Measurements from ENCODE around the gene TMTC3.
"Not testable (repeated sequence)": the region's sequence is repeated elsewhere in the genome, so short reads cannot be mapped to it uniquely, and the experiment has no call there.

Gene TMTC3

DNA sequence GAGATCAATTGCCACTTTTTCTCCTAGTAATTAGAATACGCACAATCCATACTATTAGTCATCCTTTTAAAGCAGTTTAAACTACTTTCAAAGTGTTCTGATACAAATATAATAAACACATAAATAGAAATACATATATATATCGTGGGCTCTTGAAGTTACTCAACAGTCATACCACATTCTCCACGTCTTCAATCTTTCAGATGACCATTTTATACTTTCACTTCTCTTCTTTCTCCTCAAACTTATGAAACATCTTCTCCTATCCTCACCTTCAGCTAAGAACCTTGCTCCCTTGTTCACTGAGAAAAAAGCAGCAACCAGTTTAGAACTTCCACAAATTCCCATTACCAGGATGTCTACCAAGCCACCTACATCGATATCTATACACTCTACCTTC is 19.4 kb upstream of the TMTC3 start:
- no peak for DNase-seq (ENCODE audit: low read depth)
- H3K4me3 ChIP-seq (ENCODE audit: low read depth, low read length) = no peak overlapping the region
- no peak for TF ChIP-seq CTCF (conservative IDR thresholded peaks at IDR 0.05; ENCODE audit: low read depth, low read length)

DNA sequence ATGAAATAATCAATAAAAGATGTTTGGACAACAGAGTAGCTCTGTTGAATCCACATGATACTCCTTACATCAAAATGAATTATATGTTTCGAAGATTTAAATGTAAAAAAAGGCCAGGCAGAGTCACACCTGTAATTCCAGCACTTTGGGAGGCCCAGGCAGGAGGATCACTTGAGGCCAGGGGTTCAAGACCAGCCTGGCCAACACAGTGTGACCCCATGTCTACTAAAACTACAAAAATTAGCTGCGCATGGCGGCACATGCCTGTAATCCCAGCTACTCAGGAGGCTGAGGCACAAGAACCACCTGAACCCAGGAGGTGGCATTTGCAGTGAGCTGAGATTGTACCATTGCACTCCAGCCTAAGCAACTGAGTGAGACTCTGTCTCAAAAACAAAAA is 15.0 kb upstream of the TMTC3 start:
- no peak overlapping the region for H3K4me3 ChIP-seq (ENCODE audit: low read depth, low read length)
- no peak for TF ChIP-seq CTCF (conservative IDR thresholded peaks at IDR 0.05; ENCODE audit: low read depth, low read length)
- DNase-seq (ENCODE audit: low read depth) = no peak

DNA sequence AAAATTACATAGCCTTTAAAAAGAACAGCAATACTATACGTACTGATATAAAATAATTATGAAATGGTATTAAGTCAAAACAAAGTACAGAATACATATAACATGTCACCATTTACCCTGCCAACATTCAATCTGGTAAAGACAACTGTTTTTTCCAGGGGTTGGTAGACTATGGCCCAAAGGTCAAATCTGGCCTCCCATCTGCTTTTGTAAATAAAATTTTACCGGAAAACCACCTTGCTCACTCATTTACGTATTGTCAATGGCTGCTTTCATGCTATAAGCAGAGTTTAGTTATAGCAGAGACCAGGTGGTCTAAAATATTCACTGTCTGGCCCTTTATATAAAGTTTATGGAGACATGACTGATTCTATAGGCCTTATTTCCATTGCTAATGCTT is 14.3 kb upstream of the TMTC3 start:
- no peak for TF ChIP-seq CTCF (conservative IDR thresholded peaks at IDR 0.05; ENCODE audit: low read depth, low read length)
- no peak overlapping the region for H3K4me3 ChIP-seq (ENCODE audit: low read depth, low read length)
- DNase-seq (ENCODE audit: low read depth) = no peak

GRCh38 chr12:88132392-88132791 is 9.7 kb upstream of the TMTC3 start:
- TF ChIP-seq CTCF (conservative IDR thresholded peaks at IDR 0.05; ENCODE audit: low read depth, low read length) = no peak
- no peak for DNase-seq (ENCODE audit: low read depth)

DNA sequence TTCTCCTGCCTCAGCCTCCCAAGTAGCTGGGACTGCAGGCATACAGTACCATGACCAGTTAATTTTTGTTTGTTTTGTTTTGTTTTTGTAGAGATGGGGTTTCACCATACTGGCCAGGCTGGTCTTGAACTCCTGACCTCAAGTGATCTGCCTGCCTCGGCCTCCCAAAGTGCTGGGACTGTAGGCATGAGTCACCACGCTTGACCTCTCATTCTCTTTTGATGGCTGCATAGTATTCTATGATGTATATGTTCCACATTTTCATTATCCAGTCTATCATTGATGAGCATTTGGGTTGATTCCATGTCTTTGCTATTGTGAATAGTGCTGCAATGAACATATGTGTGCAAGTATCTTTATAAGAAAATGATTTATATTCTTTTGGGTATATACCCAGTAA is 8.9 kb upstream of the TMTC3 start:
- H3K4me3 ChIP-seq (ENCODE audit: low read depth, low read length); DNase-seq (ENCODE audit: low read depth): not testable (repeated sequence)

More at GRCh38 chr12:88132392-88132791, 9.7 kb upstream of the TMTC3 start:
- no peak overlapping the region for H3K4me3 ChIP-seq (ENCODE audit: low read depth, low read length)

- not testable (repeated sequence) for H3K4me3 ChIP-seq (ENCODE audit: low read depth, low read length); DNase-seq (ENCODE audit: low read depth)
Observed at GRCh38 chr12:88139711-88140110, 2.4 kb upstream of the TMTC3 start.

DNA sequence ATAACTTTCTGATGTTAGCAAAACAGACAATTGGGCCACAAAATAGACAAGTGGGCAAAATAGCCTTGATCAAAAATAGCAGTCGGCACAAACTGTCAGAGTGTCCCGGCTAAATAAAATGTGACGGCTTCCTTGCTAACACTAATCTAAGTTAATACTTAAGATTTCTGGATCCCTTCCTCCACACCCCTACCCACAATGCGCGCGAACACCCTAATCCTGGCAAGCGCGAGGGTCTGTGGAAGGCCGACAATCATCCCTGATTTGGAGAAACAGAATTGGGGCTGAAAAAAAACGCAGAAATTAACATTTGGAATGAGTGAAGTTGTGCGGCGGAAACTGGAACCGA is 708 bp upstream of the TMTC3 start:
- no peak for TF ChIP-seq CTCF (conservative IDR thresholded peaks at IDR 0.05; ENCODE audit: low read depth, low read length)
- H3K4me3 ChIP-seq (ENCODE audit: low read depth, low read length) = peak overlapping the region; percentile 89
- no peak for DNase-seq (ENCODE audit: low read depth)

DNA sequence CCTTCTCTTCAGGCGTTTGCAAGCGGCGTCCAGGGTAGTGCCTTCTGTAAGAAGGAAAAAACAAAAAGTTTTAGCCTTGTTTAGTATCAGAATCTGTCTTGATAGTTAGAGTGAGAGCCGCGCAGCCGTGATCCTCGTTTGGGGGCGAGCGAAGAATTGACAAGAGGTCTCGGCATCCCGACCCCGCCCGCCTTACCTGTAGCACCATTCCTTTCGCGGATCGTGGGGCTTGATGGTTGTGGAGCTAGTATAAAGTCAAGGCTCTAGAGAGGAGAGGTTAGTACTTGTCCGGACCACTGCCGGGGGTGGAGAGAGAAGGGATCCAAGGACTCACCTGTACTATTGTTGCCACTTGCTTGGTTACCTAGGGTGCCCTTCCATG is 494 bp downstream of the TMTC3 start:
- no peak for TF ChIP-seq CTCF (conservative IDR thresholded peaks at IDR 0.05; ENCODE audit: low read depth, low read length)
- no peak for DNase-seq (ENCODE audit: low read depth)
- H3K4me3 ChIP-seq (ENCODE audit: low read depth, low read length) = peak overlapping the region; percentile 89
